Measurements from ENCODE around the gene TMEM89.

- TF ChIP-seq CTCF (IDR thresholded peaks at IDR 0.05) (no peak), POLR2AphosphoS5 (IDR thresholded peaks at IDR 0.05) (peak in 1 of 3 donors; percentile 3), POLR2A (IDR thresholded peaks at IDR 0.05) (no peak)
Observed at GRCh38 chr3:48595526-48596121, 25.9 kb downstream of the TMEM89 start.
